Left renal cortex interstitium (tissue), 4 donors: ENCODE results near the gene DNAJC5G. TPM values are rescaled to one million over a fixed set of nuclear protein-coding genes. Genes with fewer than 3 reads are reported as not detected.
"Not testable (repeated sequence)": the region's sequence is repeated elsewhere in the genome, so short reads cannot be mapped to it uniquely, and the experiment has no call there.

Experiments
- DNase-seq, 4 donors: peaks; one replicate each; pipeline ENCODE4 v3.0.0-alpha.2; 2013; ENCODE audit warnings: low read depth in 4 of 4, low spot score in 2 of 4, missing footprints in 1 of 4
- polyA plus RNA-seq, 4 donors: library from polyadenylated mRNA; unstranded; fragments of 120-200 nt; gene quantifications; one replicate each; pipeline ENCODE4 v1.2.1, GENCODE V29; 2013; ENCODE audit not compliant: insufficient read length in 4 of 4

DNAJC5G gene
- polyA plus RNA-seq, 4 donors: 0.43 to 1.6 (median 0.83) TPM

GRCh38 chr2:27306136-27306535 is 30.9 kb downstream of the DNAJC5G start:
- no peak for DNase-seq

GRCh38 chr2:27306573-27307286 is 31.5 kb downstream of the DNAJC5G start:
- DNase-seq: no peak

GRCh38 chr2:27307287-27307544 is 32.0 kb downstream of the DNAJC5G start:
- no peak for DNase-seq

- DNase-seq: no peak
These were observed 32.5 kb downstream of the DNAJC5G start for GRCh38 chr2:27307545-27308358.

GRCh38 chr2:27308359-27308881 is 33.2 kb downstream of the DNAJC5G start, which contains the start of gene UCN:
UCN (minus strand) TSS chr2:27308445; CDS start chr2:27307895, 550 bp downstream.
- DNase-seq: peak in 2 of 4 donors; percentile 58 to 69

DNA sequence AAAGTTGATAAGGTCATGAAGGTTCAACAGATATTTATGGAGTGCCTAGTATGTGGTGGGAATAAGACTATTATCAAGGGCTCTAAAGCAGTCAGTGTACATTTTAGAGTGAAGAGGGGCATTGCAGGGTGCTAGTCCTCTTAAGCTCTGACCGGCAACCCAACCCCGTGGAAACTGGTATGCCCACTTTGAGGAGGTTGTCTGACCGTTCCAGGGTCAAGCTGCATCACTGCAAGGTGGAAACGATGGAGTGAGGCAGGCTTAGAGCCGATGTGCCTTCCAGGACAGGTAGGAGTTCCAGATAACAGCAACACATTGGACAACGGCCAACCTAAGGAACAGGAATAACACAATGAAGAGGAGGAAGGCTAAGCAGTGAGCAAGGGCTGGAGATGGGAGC is 34.4 kb downstream of the DNAJC5G start:
- no peak for DNase-seq

DNA sequence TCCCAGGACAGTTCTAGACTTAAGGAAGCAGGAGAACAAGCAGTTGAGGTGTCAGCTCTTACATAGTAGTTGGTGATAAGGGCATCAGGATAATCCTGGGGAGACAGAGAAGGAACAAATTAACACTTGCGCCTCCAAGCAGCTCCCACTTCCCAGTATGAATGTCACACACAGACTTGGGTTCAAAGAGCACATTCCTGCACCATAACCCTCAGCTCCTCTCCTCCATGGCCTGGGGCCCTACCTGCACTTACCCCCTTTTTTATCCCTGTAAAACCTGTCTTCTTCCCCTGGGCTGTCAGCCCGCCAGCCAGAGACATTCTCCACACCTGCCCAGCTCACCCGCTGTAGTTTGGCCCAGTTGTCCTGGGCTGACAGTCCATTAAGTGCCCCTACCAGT is 36.9 kb downstream of the DNAJC5G start:
- DNase-seq: no peak

GRCh38 chr2:27313882-27314645 is 38.8 kb downstream of the DNAJC5G start:
- DNase-seq: no peak

- no peak for DNase-seq
These were observed 39.5 kb downstream of the DNAJC5G start for GRCh38 chr2:27314709-27315108.

GRCh38 chr2:27315122-27315521 is 39.9 kb downstream of the DNAJC5G start:
- no peak for DNase-seq

GRCh38 chr2:27316655-27317412 is 41.6 kb downstream of the DNAJC5G start:
- no peak for DNase-seq

DNA sequence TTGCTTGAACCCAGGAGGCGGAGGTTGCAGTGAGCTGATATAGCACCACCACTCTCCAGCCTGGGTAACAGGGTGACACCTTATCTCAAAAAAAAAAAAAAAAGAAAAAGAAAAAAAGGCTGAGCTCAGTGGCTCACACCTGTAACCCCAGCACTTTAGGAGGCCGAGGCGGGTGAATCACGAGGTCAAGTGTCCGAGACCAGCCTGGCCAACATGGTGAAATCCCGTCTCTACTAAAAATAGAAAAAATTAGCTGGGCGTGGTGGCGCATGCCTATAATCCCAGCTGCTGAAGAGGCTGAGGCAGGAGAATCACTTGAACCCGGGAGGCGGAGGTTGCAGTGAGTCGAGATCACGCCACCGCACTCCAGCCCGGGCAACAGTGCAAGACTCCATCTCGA is 44.6 kb downstream of the DNAJC5G start:
- DNase-seq: not testable (repeated sequence)

GRCh38 chr2:27320958-27321543 is 45.8 kb downstream of the DNAJC5G start:
- DNase-seq: no peak

DNA sequence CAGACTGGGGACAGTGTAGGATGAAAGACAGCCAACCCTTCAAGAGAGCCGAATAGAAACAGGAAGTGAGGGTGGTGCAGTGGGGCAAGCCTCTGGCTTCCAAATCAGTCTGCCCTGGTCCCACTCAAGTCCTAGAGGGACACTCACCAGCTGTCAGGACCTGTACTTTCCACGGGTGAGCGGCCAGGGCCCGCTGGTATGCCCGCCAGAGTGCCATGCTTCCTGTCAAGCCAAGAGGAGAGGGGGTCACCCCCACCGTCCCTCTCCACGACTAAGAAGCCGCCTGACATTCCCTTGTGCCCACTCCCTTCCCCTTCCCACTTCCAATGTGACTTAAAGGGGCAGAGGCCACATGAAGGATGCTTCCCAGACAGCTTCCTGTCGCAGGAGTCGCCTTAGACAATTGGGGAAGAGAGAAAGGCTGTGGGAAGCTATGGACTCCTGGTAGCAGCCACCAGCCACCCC is 47.1 kb downstream of the DNAJC5G start:
- DNase-seq: no peak

DNA sequence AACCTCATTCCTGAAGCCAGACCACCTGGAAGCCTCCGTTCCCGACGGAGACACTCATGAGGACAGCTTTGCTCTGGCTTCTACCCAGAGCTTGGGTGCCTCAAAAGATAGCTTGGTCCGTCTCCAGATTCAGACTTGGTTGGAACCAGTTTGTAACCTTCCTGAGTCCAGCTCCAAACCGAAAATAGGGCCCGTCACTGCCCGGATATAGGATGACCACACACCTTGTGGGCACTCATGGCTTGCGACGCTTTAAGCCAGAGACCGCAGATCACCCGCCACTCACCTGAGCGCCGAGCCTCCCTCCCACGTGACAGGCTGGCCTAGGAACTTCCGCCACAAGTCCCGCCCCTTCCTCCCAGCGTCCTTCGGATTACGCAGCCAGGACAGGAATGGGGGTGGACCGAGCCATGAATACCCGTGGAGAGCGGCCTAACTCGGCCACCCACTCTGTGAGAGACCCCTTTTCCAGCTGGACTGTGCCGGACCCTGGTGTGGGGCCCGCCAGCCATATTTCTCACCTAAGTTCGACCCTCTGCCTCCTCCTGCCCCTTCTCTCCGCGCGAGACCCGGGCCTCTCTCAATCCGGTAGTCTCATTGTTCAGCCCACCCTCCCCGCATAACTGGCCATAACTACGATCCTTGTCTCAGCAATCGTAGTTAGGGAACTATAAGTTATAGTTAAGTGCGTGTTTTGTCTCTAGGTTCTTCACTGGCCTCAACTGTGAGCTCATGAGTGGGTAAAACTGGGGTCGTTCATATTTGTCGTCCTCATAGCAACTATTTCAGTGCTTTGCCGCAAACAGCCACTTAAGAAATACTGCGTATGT is 47.7 kb downstream of the DNAJC5G start, which contains the start of gene MPV17:
MPV17 (minus strand) TSS at position 332 of the 830 bp plus-strand sequence. CDS start 580 bp downstream, outside the sequence.
- peak; percentile 65 to 91 (median 82) for DNase-seq

DNA sequence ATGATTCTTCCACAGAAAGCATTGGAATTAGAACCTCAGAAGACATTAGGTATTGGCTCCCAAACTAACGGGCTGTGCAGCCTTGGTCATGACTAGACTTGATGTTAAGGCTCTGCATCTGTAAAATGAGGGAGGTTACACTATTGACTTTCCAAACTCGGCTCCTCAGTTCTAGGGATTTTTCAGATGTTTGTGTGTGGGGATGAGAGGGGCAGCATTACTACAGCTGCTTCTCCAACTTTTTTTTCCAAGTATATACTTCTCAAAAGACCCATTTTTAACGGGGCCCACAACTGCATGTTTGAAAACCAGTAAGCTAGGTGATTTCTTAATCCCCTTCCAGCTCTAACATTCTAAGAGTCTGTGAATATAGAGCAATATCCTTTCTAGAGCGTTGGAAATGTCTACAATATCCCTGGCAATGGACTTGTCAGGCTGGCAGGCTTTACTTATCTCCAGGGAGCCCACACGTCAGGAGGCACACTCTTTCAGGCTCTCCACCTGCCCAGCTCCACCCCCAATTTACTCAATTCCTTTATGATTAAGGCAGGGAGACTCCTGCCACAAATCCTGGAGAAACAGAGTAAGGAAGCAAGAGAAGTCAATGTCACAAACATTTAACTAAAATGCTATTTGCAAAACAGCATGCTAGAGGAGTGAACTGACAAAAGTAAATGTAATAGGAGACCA is 48.5 kb downstream of the DNAJC5G start:
- DNase-seq: no peak

DNA sequence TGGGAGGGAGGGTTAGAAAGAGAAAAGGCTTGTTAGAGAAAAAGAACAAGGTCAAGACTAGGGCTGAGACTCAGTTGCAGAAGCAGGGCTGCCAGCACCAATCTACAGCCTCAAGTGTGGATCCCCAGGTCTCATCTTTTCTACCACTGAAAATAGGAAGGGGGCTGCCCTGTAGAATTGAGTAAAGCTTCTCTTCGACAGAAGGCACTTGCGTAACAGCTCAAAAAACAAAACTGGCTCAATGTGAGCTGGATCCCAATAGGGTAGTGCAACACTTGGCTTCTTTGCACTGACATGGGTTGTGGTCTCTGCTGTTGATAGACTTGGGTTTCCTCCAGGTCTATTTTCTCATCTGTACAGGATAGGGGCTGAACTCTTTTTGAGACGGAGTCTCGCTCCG is 49.5 kb downstream of the DNAJC5G start:
- DNase-seq: no peak
